Measurements from ENCODE around the gene SYTL3.
"Not testable (repeated sequence)": the region's sequence is repeated elsewhere in the genome, so short reads cannot be mapped to it uniquely, and the experiment has no call there.

SYTL3 gene

GRCh38 chr6:158645064-158646022, 4.5 kb upstream of the SYTL3 start:
- CTCF ChIA-PET, result interaction anchor here (0.7 to 2.1 kb wide), 6 partner anchors 9 to 431 kb away, joined by 3 to 8 read pairs (median 4); no protein-coding TSS in a partner anchor
- no peak for TF ChIP-seq NFRKB (IDR thresholded peaks at IDR 0.05)
- TF ChIP-seq FOXM1 (IDR thresholded peaks at IDR 0.05; ENCODE audit: borderline replicate concordance), result no peak
- peak; percentile 7; the same call in 1 of the 2 replicates for TF ChIP-seq L3MBTL2 (conservative IDR thresholded peaks at IDR 0.05)
- TF ChIP-seq ELF4 (IDR thresholded peaks at IDR 0.05), result no peak
- POLR2A ChIA-PET, result interaction anchor here (1.0 to 2.3 kb wide), 6 partner anchors 10 to 420 kb away, joined by 3 to 11 read pairs (median 6); partner anchors contain the start of gene RSPH3
- no peak for DNase-seq (ENCODE audit: extremely low spot score)

GRCh38 chr6:158646023-158646910, 3.6 kb upstream of the SYTL3 start:
- ChIA-PET POLR2A (no interaction called here), CTCF (interaction anchor here (0.9 to 2.1 kb wide), 3 partner anchors 14 to 432 kb away, joined by 4 to 8 read pairs (median 5); no protein-coding TSS in a partner anchor)
- DNase-seq (ENCODE audit: extremely low spot score), result no peak
- no peak for TF ChIP-seq ZNF384 (IDR thresholded peaks at IDR 0.05)
- no peak for TF ChIP-seq FOXK2 (IDR thresholded peaks at IDR 0.05)
- TF ChIP-seq TARDBP (IDR thresholded peaks at IDR 0.05), result no peak
- TF ChIP-seq SP1 (IDR thresholded peaks at IDR 0.05), result no peak
- TF ChIP-seq L3MBTL2 (conservative IDR thresholded peaks at IDR 0.05), result no peak
- TF ChIP-seq SUZ12 (IDR thresholded peaks at IDR 0.05), result no peak
- TF ChIP-seq HDGF (IDR thresholded peaks at IDR 0.05; ENCODE audit: borderline replicate concordance), result no peak
- TF ChIP-seq, protein P1, sequence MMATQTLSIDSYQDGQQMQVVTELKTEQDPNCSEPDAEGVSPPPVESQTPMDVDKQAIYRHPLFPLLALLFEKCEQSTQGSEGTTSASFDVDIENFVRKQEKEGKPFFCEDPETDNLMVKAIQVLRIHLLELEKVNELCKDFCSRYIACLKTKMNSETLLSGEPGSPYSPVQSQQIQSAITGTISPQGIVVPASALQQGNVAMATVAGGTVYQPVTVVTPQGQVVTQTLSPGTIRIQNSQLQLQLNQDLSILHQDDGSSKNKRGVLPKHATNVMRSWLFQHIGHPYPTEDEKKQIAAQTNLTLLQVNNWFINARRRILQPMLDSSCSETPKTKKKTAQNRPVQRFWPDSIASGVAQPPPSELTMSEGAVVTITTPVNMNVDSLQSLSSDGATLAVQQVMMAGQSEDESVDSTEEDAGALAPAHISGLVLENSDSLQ (IDR thresholded peaks at IDR 0.05), result no peak
- TF ChIP-seq FOXA1 (IDR thresholded peaks at IDR 0.05), result no peak
- no peak for TF ChIP-seq ARNT (IDR thresholded peaks at IDR 0.05)
- no peak for TF ChIP-seq BHLHE40 (IDR thresholded peaks at IDR 0.05; ENCODE audit: borderline replicate concordance)
- no peak for TF ChIP-seq FOXM1 (IDR thresholded peaks at IDR 0.05; ENCODE audit: borderline replicate concordance)
- TF ChIP-seq ELF4 (IDR thresholded peaks at IDR 0.05), result no peak

DNA sequence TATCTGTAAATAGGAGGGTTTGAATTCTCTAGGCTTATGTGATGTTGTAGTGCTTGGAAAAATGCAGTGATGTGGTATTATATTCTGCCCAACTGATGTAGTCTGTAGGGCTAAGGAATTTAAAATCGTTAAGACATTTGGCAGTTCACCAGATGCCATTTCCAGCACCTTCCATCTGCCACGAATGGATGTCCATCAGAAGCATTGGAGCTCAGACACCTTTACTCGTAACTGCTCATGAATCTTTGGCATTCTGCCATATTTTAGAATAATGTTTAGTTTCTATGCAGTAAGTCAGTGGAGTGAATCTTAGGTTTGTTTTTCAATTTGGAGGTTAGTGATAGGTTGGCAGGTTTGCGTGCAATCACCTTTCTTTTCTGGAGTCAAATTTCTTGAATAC, 2.4 kb upstream of the SYTL3 start:
- no peak for DNase-seq (ENCODE audit: extremely low spot score)
- no peak for TF ChIP-seq ZNF384 (IDR thresholded peaks at IDR 0.05)
- TF ChIP-seq SP1 (IDR thresholded peaks at IDR 0.05), result no peak
- no peak for TF ChIP-seq SUZ12 (IDR thresholded peaks at IDR 0.05)
- no peak for TF ChIP-seq L3MBTL2 (conservative IDR thresholded peaks at IDR 0.05)
- TF ChIP-seq ELF4 (IDR thresholded peaks at IDR 0.05), result no peak
- no peak for TF ChIP-seq FOXA1 (IDR thresholded peaks at IDR 0.05)
- TF ChIP-seq ARNT (IDR thresholded peaks at IDR 0.05), result no peak
- TF ChIP-seq TARDBP (IDR thresholded peaks at IDR 0.05), result no peak
- no peak for TF ChIP-seq LEF1 (IDR thresholded peaks at IDR 0.05; ENCODE audit: borderline replicate concordance)
- no peak for TF ChIP-seq FOXM1 (IDR thresholded peaks at IDR 0.05; ENCODE audit: borderline replicate concordance)
- no peak for TF ChIP-seq FOXK2 (IDR thresholded peaks at IDR 0.05)
- TF ChIP-seq, protein P1 (IDR thresholded peaks at IDR 0.05), result no peak
- TF ChIP-seq BHLHE40 (IDR thresholded peaks at IDR 0.05; ENCODE audit: borderline replicate concordance), result no peak
- no peak for TF ChIP-seq NFRKB (IDR thresholded peaks at IDR 0.05)
- no peak for TF ChIP-seq CTBP1 (IDR thresholded peaks at IDR 0.05; ENCODE audit: borderline replicate concordance)
- no peak for TF ChIP-seq HDGF (IDR thresholded peaks at IDR 0.05; ENCODE audit: borderline replicate concordance)
- ChIA-PET POLR2A (no interaction called here), CTCF (interaction anchor here (0.5 to 2.1 kb wide), 2 partner anchors 13 to 44 kb away, joined by 3 to 8 read pairs; no protein-coding TSS in a partner anchor)

DNA sequence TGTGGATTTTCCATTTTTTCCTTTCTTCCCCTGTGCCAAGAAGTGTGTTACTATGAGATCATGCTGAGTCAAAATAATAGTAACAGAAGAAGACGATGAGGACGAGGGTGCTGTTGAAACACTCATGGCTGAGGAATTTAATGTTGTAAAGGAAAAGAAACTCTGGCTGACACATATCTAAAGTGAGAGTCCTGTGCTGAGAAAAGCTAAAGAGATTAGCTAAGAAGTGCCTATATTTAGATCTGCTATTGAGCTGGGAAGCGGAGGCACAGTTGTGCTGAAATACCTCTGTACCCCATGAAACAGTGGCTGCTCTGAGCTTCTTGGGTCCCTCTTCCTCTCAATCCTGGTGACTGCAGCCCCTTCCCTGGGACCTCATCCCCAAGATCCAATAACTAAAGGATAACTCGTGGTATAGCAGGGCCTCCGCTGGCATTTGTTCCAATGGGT, 1.1 kb upstream of the SYTL3 start:
- POLR2A ChIA-PET, result no interaction called here
- DNase-seq (ENCODE audit: extremely low spot score), result no peak
- TF ChIP-seq BHLHE40 (IDR thresholded peaks at IDR 0.05; ENCODE audit: borderline replicate concordance) (no peak), FOXK2 (IDR thresholded peaks at IDR 0.05) (no peak), FOXM1 (IDR thresholded peaks at IDR 0.05; ENCODE audit: borderline replicate concordance) (no peak)
- CTCF ChIA-PET, result interaction anchor here (1.2 to 3.2 kb wide), 2 partner anchors 11 to 21 kb away, joined by 4 to 12 read pairs; no protein-coding TSS in a partner anchor

- DNase-seq (ENCODE audit: extremely low spot score); POLR2A ChIA-PET: not testable (repeated sequence)
- CTCF ChIA-PET, result interaction anchor here (1.1 kb wide), 1 partner anchor 52 kb away, joined by 6 read pairs; no protein-coding TSS in a partner anchor
These were observed 2.3 kb downstream of the SYTL3 start for GRCh38 chr6:158651981-158652737.

All from HEK293T (cell line).